Mucosa of gallbladder (tissue), 1 donor: ENCODE data around the gene MAPKAPK5. TPM values are rescaled to one million over a fixed set of nuclear protein-coding genes. Genes with fewer than 3 reads are reported as not detected.
"Not testable (repeated sequence)": the region's sequence is repeated elsewhere in the genome, so short reads cannot be mapped to it uniquely, and the experiment has no call there.

ENCODE experiments used
- DNase-seq: peaks from one replicate; pipeline ENCODE4 v3.0.0-alpha.2; 2020; ENCODE audit warnings: low spot score
- total RNA-seq: library from RNA; stranded (reverse); gene quantifications from one replicate; pipeline ENCODE4 v1.2.1, GENCODE V29; 2021
- donor health status: DM: no; HTN: no; CAD: no.

The MAPKAPK5 gene
- total RNA-seq, 1 donor from 2014 or later, result 35.8 TPM

DNA sequence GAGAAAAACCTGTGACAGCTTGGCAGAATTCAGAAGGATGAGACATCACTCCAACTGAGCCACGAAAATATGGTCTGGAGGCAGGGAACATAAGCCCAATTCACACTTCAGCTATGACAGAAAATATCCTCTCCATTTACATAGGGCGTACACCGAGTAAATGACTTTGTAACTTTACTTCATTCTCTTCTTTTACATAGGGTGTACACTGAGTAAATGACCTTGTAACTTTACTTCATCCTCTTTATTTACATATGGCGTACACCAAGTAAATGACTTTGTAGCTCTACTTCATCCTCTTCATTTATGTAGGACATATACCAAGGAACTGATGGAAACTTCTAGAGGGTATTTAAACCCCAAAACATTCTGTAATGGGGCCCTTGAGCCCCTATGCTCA lies 14.1 kb upstream of the MAPKAPK5 start:
- DNase-seq, result no peak

DNA sequence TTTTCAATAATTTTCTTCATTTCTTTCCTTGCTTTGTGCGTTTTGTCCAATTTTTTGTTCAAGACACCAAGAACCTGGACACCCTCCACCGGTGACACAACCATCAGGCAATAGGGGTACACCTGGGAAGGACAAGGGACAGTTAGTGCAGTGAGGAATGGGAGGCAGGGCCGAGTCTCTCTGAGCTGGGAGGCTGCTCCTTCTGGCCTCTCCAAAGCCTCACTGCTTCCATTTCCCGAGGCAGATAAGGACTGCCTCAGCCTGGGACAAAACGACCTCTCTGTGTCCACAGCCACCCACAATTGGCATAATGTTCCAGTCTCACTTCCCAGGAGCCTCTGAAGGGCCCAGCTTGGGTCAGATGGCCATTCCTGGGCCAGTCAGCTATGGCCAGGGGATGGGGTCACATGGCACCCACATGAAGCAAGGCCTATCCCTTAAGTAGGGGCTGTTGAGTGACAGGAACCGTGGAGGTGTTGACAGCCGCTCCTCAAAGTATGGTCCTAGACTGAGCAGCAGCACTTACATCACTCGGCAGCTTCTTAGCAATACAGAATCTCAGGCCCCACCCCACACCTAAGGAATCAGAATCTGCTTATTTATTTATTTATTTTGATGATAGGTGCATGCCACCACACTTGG lies 13.6 kb upstream of the MAPKAPK5 start:
- DNase-seq, result no peak

GRCh38 chr12:111829635-111830034 lies 12.4 kb upstream of the MAPKAPK5 start:
- DNase-seq, result not testable (repeated sequence)

- DNase-seq, result not testable (repeated sequence)
Observed at GRCh38 chr12:111834740-111835386, 7.2 kb upstream of the MAPKAPK5 start.

DNA sequence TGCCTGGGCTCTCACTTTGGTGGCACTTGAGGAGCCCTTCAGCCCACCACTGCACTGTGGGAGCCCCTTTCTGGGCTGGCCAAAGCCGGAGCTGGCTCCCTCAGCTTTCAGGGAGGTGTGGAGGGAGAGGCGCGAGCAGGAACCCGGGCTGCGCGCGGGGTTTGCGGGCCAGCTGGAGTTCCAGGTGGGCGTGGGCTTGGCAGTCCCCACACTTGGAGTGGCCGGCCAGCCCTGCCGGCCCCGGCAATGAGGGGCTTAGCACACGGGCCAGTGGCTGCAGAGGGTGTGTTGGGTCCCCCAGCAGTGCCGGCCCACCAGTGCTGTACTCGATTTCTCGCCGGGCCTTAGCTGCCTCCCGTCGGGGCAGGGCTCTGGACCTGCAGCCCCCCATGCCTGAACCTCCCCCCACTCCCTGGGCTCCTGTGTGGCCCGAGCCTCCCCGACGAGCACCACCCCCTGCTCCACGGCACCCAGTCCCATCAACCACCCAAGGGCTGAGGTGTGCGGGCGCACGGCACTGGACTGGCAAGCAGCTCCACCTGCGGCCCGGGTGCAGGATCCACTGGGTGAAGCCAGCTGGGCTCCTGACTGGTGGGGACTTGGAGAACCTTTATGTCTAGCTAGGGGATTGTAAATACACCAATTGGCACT lies 6.4 kb upstream of the MAPKAPK5 start:
- not testable (repeated sequence) for DNase-seq

DNA sequence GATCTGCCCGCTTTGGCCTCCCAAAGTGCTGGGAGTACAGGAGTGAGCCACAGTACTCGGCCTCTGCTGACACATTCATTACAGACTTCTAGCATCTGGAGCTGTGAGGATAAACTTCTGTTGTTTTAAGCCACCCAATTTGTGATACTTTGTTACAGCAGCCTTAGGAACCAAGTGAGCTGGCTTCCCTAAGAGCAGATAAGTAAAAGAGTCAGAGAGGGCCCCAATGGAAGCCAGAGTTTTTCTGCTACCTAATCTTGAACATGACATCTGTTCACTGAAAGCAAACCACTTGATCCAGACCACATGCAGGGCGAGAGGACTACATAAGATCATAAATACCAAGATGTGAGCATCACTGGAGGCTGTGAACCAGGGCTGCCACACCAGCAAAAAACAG lies 3.7 kb upstream of the MAPKAPK5 start:
- DNase-seq, result no peak

GRCh38 chr12:111840807-111841206 lies 1.2 kb upstream of the MAPKAPK5 start:
- no peak for DNase-seq

- DNase-seq, result no peak
Observed at GRCh38 chr12:111841236-111841749, 735 bp upstream of the MAPKAPK5 start.

DNA sequence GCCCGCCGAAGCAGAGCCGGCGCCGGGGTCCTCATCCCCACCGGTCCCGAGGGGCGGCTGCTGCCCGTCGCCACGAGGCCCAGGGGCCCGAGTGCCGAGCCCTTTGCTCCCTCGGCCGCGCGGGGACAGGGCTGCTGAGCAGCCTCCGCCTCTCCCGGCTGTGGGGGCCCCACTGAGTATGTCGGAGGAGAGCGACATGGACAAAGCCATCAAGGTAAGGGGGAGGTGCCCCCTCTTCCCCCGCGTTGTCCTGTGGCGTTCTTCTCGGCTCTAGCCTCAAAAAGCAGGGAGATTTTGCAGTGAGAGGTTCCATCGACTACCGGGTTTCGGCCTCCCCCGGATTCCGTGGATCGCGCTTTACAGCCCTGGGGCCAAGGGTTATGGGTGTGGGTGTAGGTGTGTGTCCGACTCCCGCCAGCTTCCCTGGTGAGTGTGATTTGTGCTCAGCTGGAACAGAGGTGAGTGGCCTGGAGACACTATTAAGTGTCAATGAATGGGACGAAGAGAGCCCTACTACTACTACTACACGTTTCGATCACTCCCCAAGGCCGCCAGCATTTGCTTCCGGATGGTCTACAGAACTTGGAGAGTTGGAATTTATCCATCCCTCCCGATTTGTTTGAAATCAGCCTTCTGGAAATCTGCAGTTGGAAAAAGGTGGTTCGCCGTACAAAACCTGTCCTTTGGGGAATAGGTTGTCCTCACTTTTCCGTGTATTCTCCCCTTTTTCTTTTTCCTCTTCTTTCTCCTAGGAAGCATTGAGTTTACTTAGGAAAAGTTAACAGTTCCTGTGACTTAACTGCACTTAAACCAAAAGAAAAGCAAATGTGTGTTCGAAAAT lies 748 bp downstream of the MAPKAPK5 start:
- peak; percentile 10 for DNase-seq

- no peak for DNase-seq
Observed at GRCh38 chr12:111846016-111846415, 4.0 kb downstream of the MAPKAPK5 start.

DNA sequence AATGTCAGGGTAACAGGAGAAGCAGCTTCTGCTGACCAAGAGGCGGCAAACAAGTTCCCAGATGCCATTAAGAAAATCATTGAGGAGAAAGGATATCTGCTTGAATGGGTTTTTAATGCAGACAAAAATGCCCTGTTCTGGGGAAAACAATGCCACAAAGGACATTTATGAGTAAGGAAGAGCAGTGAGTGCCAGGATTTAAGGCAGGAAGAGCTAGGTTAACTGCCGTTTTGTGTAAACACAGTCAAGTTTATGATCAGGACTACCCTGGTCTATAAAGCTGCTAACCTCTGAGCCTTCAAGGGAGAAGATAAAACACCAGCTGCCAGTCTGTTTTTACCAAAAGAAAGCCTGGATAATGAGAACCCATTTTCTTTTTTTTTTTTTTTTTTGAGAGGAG lies 8.5 kb downstream of the MAPKAPK5 start:
- DNase-seq, result no peak

DNA sequence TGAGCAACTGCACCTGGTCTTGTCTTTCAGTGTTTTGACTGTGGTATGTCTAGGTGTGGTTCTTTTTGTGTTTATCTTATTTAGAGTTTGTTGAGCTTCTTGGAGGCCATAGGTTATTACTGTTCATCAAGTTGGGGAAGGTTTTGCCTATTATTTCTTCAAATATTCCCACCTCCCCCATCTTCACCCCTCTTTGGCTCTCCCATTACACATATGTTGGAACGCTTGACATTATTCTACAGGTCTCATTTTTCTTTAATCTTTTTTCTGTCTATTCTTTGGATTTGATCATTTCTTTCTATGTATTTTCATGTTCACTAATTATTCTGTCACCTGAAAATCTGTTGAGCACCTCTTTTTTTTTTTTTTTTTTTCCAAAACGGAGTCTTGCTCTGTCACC lies 16.2 kb downstream of the MAPKAPK5 start:
- DNase-seq, result no peak

GRCh38 chr12:111858778-111859177 lies 16.8 kb downstream of the MAPKAPK5 start:
- DNase-seq, result no peak

DNA sequence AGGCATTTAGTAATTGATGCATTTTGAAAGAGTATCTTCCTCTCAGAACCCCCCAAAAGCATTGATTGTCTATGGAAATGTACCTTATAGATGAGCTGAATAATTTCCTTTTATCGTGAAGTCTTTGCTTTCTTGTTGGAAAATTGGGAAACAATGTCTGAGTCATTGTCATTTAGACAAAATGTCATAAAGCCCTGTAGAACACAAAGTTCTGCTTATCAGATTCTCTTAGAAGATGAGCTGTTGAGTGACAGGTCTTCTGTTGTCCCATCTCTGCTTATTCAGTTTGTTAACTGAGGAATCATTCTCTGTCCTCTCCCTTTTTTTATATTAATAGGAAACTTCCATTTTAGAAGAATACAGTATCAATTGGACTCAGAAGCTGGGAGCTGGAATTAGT lies 22.9 kb downstream of the MAPKAPK5 start:
- DNase-seq, result no peak

DNA sequence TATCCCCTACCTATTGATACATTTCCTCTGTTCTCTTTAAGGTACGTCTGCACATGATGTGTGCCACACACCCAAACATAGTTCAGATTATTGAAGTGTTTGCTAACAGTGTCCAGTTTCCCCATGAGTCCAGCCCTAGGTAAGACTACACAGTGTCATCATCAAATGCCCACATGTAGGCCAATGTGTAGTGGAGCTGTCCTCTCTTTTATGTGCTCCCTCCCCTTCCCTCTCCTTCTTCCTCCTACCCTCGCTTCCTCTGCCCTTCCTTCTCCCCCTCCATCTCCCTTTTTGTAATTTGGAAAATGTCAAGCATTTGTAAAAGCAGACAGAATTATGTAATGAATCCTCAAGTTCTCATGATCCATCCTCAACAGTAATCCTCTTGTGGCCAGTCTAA lies 25.5 kb downstream of the MAPKAPK5 start:
- DNase-seq, result no peak

DNA sequence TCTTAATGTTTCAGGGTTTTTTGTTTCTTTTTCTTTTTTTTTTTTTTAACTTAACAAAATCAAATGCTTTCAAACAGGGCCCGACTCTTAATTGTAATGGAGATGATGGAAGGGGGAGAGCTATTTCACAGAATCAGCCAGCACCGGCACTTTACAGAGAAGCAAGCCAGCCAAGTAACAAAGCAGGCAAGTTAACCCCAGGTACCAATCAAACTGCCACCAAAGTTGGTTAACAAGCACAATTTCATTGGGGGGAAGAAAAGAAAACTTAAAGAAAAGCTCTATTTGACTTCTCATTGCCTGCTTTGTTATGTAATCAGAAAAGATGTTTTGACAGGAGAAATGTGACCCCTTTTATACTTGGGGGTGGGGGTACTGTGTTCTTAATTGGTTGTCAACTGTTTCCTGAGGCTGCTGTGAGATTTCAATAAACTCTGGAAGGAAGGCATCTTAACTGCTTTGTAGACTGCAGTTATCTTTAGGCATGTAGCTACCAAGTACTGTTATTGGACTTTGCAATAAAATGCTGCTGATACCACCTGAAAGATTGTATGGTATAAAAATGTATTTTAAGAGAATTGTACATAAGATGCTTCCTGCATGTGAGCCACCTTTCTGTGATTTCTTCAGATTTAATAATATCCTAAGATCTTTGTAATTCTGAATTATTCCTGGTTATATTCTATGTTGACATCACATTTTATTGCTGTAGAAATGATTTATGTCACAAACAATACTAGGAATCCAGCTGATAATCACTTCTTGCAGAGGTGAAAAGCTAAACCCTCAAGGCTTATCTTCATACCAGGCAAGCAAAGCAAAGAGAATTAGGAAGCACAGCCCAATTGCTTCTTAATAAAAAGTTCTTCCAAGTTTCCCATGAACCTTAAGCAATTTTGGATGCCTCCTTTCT lies 26.9 kb downstream of the MAPKAPK5 start:
- DNase-seq, result no peak

- DNase-seq, result no peak
Observed at GRCh38 chr12:111869671-111870070, 27.6 kb downstream of the MAPKAPK5 start.

DNA sequence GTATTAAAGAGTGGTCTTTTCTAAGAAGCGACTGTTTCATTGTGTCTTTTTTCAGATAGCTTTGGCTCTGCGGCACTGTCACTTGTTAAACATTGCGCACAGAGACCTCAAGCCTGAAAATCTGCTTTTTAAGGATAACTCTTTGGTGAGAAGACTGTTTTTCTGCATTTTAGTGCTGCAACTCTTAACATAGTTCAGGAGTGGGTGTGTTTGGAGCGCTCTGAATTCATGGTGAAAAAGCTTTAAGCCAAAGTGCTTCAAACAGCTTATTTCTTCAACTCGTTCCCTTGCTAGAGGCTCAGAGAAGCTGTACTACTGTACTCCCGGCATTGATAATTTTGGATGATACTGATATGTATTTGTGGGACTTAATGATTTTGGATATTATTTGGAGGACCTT lies 28.2 kb downstream of the MAPKAPK5 start:
- DNase-seq, result no peak

DNA sequence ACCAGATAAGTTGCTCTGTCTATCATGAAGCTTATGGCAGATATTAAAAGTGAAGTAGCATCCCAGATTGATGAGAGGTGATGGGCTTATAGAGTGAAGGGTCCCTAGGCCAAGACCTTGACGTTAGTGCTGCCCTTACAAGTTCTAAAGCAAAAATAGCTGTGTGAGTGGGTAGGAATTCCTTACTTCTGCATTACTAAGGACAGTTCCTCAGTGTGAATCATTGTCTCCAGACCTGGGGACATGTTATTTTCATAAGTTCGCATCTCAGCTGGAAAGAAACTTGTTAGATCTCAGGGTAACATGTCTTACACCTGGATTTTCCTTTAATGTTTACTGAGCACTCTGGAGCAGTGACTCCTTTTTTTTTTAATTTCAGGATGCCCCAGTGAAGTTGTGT lies 28.7 kb downstream of the MAPKAPK5 start:
- DNase-seq, result no peak

- DNase-seq, result no peak
Observed at GRCh38 chr12:111873113-111873512, 31.1 kb downstream of the MAPKAPK5 start.

DNA sequence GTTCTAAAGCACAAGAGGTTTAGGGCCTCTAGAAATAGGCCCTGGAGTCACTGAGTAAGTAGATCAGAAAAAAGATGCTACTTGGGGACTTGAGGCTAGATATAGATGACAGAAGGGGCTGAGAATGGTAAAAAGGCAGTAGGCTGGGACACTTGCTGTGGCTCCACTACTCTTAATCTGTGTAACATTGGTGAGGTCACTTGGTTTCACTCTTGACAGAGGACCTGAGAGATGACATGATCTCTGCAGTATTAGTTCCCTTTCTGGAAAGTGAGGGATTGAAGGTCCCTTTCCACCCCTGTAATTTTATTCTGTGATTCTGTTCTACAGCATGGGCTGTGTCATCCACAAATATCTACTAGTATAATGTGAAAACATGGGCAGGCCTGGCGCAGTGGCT lies 39.7 kb downstream of the MAPKAPK5 start:
- DNase-seq, result no peak
